Stomach (tissue), 9 donors: ENCODE results near the gene USP12. TPM values are rescaled to one million over a fixed set of nuclear protein-coding genes. Genes with fewer than 3 reads are reported as not detected.

Source experiments
- DNase-seq, 2 donors: peaks; one replicate each; pipeline versions ENCODE4 v3.0.0 to v3.0.0-alpha.2; 2013 to 2019
- H3K27ac ChIP-seq, 5 donors: fragments of 200-600 bp in 4 of 5; sonication (generic) in 4 of 5; one replicate each; pipeline ENCODE4 v1.5.1; 2013 to 2019; ENCODE audit warnings: mild to moderate bottlenecking in 1 of 5, moderate library complexity in 1 of 5
- H3K27me3 ChIP-seq, 3 donors: fragments of 200-600 bp; sonication (generic); one replicate each; pipeline ENCODE4 v1.5.1; 2017 to 2019; ENCODE audit warnings: mixed run types in 1 of 3
- H3K36me3 ChIP-seq, 4 donors: fragments of 200-600 bp; sonication (generic); 1 replicate in 3 of 4; 2 replicates in 1 of 4; pipeline ENCODE4 v1.5.1; 2016 to 2019
- H3K4me1 ChIP-seq, 4 donors: fragments of 200-600 bp; sonication (generic); one replicate each; pipeline ENCODE4 v1.5.1; 2016 to 2019
- H3K4me3 ChIP-seq, 4 donors: fragments of 200-600 bp; sonication (generic) in 3 of 4; one replicate each; pipeline ENCODE4 v1.5.1; 2016 to 2019; ENCODE audit warnings: mild to moderate bottlenecking in 1 of 4
- H3K9me3 ChIP-seq, 4 donors: fragments of 200-600 bp; sonication (generic); one replicate each; pipeline ENCODE4 v1.5.1; 2016 to 2019
- EP300 ChIP-seq: sonication (generic); formaldehyde crosslinking; IDR thresholded peaks from one replicate; pipeline ENCODE4 v1.6.1; 2017; ENCODE audit warnings: antibody characterized with exemption
- POLR2A ChIP-seq, 4 donors: fragments of 450-650 bp; IDR thresholded peaks; one replicate each; pipeline ENCODE4 v1.6.1; 2016; ENCODE audit warnings: antibody characterized with exemption in 4 of 4, control low read depth in 2 of 4, mild to moderate bottlenecking in 1 of 4, moderate library complexity in 1 of 4
- POLR2AphosphoS5 ChIP-seq, 3 donors: sonication (generic); formaldehyde crosslinking; IDR thresholded peaks; one replicate each; pipeline ENCODE4 v1.6.1; 2016; ENCODE audit warnings: antibody characterized with exemption in 3 of 3
- WGBS, 5 donors: extraction: QIAGEN DNeasy Blood & Tissue Kit in 3 of 5; methylation state at CpG; one replicate each; pipeline versions ENCODE4 v1.1.5 to v1.1.7; 2013 to 2018; 5-methylcytosine and 5-hydroxymethylcytosine counted together
- intact Hi-C: fragments of 100-400 bp; cut with DNase I; formaldehyde crosslinking; loops from one replicate; pipeline ENCODE4 v1.15.1; 2023; ENCODE audit warnings: low total_unique reads
- polyA plus RNA-seq, 3 donors: library from polyadenylated mRNA; stranded (reverse); fragments of 200-250 nt; gene quantifications; one replicate each; pipeline ENCODE4 v1.2.3, GENCODE V29; 2013
- total RNA-seq, 5 donors: library from RNA; depleted of rRNA; stranded (reverse); fragments of >200 nt; gene quantifications; one replicate each; pipeline versions ENCODE4 v1.1.0 to v1.2.3, GENCODE V29; 2014 to 2016
- TF ChIP-seq, protein P1 (sequence below), 7 experiments: fragments of 450-650 bp in 4 of 7; fragments of 200-600 bp in 3 of 7; sonication (generic) in 3 of 7; IDR thresholded peaks; one replicate each; pipeline ENCODE4 v1.5.1; 2016 to 2019; ENCODE audit warnings: antibody characterized with exemption in 7 of 7, control low read depth in 2 of 7, mild to moderate bottlenecking in 1 of 7
- donor health status: healthy with polysubstance abuse.
- donor health status: Bipolar disorder and iron deficiency.
- donor health status: healthy.

USP12 gene
- total and polyA plus RNA-seq, 8 donors: 6.9 to 59.7 (median 21.6) TPM

DNA sequence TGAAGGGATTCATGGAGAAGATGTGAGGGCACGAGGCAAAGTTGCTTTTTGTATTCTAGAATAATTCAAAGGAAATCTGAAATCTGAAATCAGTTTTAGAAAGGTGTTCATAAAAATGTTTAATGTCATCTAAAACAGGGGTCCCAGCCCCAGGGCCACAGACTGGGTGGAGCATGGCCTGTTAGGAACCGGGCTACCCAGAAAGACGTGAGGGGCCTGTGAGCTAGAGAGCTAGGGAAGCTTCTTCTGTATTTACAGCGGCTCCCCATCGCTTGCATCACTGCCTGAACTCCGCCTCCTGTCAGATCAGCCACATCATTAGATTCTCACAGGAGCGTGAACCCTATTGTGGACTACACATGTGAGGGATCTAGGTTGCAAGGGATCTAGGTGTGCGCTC, 151.2 kb downstream of the USP12 start:
- intact Hi-C loops: no loop called here
- TF ChIP-seq EP300: no peak
- no peak for TF ChIP-seq POLR2A (IDR thresholded peaks at IDR 0.05)
- TF ChIP-seq POLR2AphosphoS5 (IDR thresholded peaks at IDR 0.05): no peak
- TF ChIP-seq, protein P1, sequence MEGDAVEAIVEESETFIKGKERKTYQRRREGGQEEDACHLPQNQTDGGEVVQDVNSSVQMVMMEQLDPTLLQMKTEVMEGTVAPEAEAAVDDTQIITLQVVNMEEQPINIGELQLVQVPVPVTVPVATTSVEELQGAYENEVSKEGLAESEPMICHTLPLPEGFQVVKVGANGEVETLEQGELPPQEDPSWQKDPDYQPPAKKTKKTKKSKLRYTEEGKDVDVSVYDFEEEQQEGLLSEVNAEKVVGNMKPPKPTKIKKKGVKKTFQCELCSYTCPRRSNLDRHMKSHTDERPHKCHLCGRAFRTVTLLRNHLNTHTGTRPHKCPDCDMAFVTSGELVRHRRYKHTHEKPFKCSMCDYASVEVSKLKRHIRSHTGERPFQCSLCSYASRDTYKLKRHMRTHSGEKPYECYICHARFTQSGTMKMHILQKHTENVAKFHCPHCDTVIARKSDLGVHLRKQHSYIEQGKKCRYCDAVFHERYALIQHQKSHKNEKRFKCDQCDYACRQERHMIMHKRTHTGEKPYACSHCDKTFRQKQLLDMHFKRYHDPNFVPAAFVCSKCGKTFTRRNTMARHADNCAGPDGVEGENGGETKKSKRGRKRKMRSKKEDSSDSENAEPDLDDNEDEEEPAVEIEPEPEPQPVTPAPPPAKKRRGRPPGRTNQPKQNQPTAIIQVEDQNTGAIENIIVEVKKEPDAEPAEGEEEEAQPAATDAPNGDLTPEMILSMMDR (IDR thresholded peaks at IDR 0.05): no peak
- H3K27me3 ChIP-seq: no peaks in the 10 kb centered on the region

DNA sequence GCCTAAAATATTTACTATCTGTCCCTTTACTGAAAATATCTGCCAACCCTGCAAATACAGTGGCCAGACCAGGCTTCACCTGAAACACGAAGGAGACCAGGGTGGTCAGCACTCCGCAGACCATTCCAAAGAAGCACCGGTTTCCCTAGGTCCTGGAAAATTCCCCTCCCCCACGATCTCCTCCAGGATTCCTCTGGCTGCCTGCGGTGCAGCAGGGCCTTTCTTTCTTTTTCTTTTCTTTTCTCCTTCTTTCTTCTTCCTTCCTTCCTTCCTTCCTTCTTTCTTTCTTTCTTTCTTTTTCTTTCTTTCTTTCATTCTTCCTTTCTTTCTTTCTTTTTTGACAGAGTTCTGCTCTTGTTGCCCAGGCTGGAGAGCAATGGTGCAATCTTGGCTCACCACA, 152.7 kb downstream of the USP12 start:
- no peak overlapping the region for H3K4me3 ChIP-seq
- intact Hi-C loops: no loop called here
- WGBS, 5 donors: 55 to 74% (median 72%) methylated on average over 5 of the region's 5 CpGs
- DNase-seq: no peak
- peaks cover 30 to 56% (median 37%) of the 10 kb centered on the region in 4 donors for H3K4me1 ChIP-seq
- no peaks in the 10 kb centered on the region for H3K27me3 ChIP-seq
- H3K36me3 ChIP-seq: no peaks in the 10 kb centered on the region
- H3K9me3 ChIP-seq: no peaks in the 10 kb centered on the region
- peak overlapping the region in 3 of 5 donors; percentile 33 to 67 (median 62) for H3K27ac ChIP-seq
- TF ChIP-seq POLR2A (IDR thresholded peaks at IDR 0.05): no peak
- TF ChIP-seq, protein P1 (IDR thresholded peaks at IDR 0.05): no peak
- no peak for TF ChIP-seq EP300
- TF ChIP-seq POLR2AphosphoS5 (IDR thresholded peaks at IDR 0.05): no peak

More for the DNA sequence above, 151.2 kb downstream of the USP12 start:
- Histone ChIP-seq H3K4me1 (peaks cover 30 to 60% (median 37%) of the 10 kb centered on the region in 4 donors), H3K36me3 (no peaks in the 10 kb centered on the region), H3K4me3 (no peak overlapping the region), H3K27ac (peak overlapping the region in 3 of 5 donors; percentile 35 to 70 (median 67)), H3K9me3 (no peaks in the 10 kb centered on the region)
- no peak for DNase-seq
- 88 to 96% (median 93%) methylated on average over 8 of the region's 8 CpGs for WGBS, 5 donors

DNA sequence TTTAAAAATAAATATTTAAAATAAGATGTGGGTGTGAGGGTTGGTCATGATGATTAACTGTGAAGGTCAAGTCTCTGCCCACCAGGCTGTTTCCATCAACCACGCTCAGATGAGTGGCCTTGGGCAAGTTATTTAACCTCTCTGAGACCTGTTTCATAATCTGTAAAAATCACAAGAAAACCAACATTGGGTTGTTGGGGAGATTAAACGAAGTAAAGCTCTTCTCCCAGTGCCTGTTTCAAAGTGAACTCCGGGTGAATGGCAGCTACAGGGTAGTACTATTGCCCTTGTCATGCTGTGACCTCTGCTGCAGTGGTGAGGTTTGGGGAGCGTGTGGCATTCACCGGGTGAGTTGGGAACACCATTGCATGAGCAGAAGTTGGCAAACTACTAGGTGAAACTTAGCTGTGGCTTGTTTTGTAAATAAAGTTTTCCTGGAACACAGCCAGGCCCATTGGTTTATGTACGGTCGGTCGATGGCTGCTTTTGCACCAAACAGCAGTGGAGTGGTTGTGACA, 153.2 kb downstream of the USP12 start:
- Histone ChIP-seq H3K9me3 (no peaks in the 10 kb centered on the region), H3K36me3 (no peaks in the 10 kb centered on the region), H3K4me3 (no peak overlapping the region), H3K4me1 (peaks cover 30 to 52% (median 35%) of the 10 kb centered on the region in 4 donors), H3K27me3 (no peaks in the 10 kb centered on the region), H3K27ac (peak overlapping the region in 3 of 5 donors; percentile 33 to 67 (median 62))
- peak in 1 of 2 donors; percentile 34 for DNase-seq
- intact Hi-C loops: no loop called here
- TF ChIP-seq POLR2A (IDR thresholded peaks at IDR 0.05) (no peak), EP300 (no peak), POLR2AphosphoS5 (IDR thresholded peaks at IDR 0.05) (no peak)
- TF ChIP-seq, protein P1 (IDR thresholded peaks at IDR 0.05): no peak
- WGBS, 5 donors: 25 to 45% (median 33%) methylated on average over 8 of the region's 8 CpGs

DNA sequence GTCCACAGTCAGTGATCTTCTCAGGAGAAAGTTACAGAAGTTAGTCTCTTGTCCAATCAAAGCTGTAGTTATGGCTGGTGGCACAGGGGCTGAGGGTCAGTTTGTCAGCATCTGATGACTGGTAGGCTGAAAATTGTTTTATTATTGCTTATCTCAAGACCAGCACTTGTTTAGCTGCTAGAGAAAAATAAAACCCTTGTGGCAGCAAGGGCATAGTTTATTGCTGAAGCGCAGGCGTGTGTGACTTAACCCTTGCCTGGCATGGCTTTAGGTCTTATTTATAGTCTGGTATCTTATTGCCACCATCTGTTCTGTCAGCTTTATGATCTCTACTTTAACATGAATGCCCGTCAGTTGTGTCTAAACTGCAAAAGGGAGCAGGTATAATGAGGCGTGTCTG, 154.7 kb downstream of the USP12 start:
- no peak for DNase-seq
- Histone ChIP-seq H3K4me1 (peaks cover 20 to 38% (median 25%) of the 10 kb centered on the region in 4 donors), H3K9me3 (no peaks in the 10 kb centered on the region), H3K27me3 (no peaks in the 10 kb centered on the region), H3K36me3 (no peaks in the 10 kb centered on the region), H3K4me3 (no peak overlapping the region), H3K27ac (no peak overlapping the region)
- 81 to 88% (median 85%) methylated on average over 4 of the region's 4 CpGs for WGBS, 5 donors
- no peak for TF ChIP-seq EP300
- no peak for TF ChIP-seq POLR2A (IDR thresholded peaks at IDR 0.05)
- intact Hi-C loops: no loop called here

Other genes with a start within 250 kb of the USP12 start
- gene RPL21, start 79.7 kb upstream of the USP12 start, total RNA-seq: 1,000 to 10,000 TPM in 1 of 5 donors, 100 to 1,000 TPM in 4; 338 to 1,026 (median 827) TPM
- 1,000 to 10,000 TPM in 2 of 3 donors, 100 to 1,000 TPM in 1; 989 to 2,038 (median 1,490) TPM for gene RPL21, start 79.7 kb upstream of the USP12 start, polyA plus RNA-seq
- 10 to 100 TPM in 1 of 5 donors, 1 to 10 TPM in 3, not detected in 1; 3.1 to 13.0 (median 7.6) TPM for gene RASL11A, start 99.0 kb upstream of the USP12 start, total RNA-seq
- 10 to 100 TPM; 11.6 to 31.5 (median 11.7) TPM for gene RASL11A, start 99.0 kb upstream of the USP12 start, polyA plus RNA-seq